ENCODE results near the gene DTNBP1.

DTNBP1 gene

GRCh38 chr6:15487262-15487661, 175.6 kb downstream of the DTNBP1 start:
- no peak for DNase-seq (ENCODE audit: low read depth in 1 of 2, low spot score in 1 of 2)

DNA sequence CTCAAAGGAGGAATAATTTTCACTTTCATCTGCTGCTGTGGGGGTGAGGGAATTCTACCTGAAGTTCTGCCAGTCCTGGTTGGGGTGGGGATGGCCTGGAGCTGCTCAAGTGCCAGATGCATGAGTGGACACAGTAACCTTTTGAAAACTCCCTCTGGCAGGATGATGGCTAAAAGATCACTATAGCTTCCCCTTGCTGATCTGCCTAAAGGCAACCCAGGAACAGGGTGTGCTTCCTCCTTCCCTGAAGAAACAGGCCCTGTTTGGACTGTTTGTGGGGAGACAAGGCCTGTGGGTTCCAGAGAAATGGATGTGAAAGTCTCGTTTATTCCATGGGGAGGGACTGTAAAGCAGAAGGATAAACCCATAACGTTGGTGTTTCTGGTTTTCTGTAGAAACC, 176.9 kb downstream of the DTNBP1 start:
- no peak for DNase-seq (ENCODE audit: low read depth in 1 of 2, low spot score in 1 of 2)

DNA sequence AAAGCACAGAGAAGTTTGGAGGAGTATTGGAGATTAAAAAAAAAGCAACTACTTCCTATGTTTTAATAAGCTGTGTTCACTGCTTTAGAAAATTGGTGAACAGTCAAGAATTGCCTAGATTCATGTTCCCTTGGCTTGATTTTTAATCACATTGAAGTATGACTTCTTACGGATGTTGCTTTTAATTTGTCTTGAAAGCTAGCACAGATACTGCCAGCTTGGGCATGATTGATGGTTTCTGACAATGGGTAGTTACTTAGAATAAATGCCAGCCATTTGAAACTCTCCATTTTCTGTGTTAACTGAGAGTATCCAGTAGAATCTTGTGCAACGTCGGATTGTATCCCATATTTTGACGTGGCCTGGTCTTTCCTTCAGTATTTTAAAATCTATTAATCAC, 178.0 kb downstream of the DTNBP1 start:
- DNase-seq (ENCODE audit: low read depth in 1 of 2, low spot score in 1 of 2): no peak

DNA sequence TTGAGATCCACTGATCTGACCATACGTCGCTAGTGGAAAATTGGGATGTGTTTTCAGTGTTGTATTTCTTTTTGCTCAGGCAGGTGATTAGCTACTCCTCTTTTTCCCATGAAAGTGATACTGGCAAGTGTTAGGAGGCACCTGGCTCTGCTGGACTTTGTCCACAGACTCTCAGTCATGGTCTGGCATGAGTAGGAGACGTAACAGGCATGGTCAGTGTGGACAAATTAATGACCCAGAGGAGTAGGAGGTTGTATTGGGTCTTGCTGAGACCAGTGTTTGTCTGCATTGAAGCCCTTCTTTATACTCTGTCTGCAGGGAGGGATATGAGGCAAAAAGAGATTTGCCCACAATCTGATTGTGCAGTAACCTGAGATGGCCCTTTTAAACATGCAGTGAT, 178.7 kb downstream of the DTNBP1 start:
- no peak for DNase-seq (ENCODE audit: low read depth in 1 of 2, low spot score in 1 of 2)

DNA sequence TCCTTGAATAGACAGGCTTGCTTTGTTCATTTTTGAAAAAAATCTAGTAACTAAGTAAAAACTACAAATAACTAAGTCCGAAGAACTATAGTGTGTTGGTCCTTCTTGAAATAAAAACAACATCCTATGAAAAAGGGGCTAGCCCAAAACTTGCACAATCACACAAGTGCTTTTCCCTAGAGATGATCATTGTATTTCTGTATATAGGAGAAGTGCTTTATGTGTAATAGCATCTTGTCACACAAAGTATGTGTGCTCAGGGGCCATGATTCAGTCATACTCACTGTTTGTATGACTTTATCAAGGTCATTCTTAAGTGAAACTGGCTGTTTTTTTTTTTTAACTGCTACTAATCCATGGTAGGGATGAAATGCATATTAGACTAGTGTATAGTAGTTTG, 179.8 kb downstream of the DTNBP1 start:
- DNase-seq (ENCODE audit: low read depth in 1 of 2, low spot score in 1 of 2): no peak

DNA sequence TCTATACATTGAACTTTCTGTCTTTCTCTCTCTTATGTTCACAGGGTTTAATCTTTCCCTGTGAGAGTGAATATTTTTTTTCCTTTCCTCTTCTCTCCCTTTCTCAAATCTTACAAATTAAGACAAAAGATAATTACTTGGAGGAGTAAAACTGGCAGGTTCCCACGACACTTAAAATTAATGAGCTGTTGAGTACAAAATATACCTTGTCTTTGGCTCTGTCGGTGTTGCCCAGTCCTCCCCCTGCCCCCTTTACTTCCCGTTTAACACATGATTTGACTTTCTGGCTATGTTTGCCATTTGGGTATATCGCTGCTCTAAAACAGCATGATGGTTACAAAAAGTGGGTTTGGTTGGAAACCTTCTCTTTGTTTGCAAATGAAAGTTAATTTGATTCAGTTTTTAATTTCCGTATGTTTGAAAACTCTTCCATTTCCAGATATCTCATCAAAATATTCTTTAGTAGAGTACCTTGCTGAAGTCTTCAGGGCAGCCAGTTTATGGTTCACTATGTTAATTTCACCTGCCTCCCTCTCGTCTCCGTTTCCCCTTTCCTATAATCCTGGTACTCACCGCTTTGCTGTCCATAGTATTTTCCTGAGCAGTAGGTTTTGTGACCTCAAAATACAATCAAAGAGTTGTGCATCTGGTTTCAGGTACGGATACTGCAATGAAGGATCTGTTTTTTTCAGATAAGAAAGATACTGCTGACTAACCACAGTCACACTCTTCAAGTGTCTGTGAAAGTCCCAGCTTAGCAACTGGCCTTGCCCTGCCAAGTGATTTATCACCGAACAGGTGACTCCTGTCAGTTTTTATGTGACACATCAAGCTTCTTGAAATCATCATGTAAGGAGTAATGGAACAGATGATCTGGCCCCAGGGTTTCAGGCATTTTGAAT, 181.2 kb downstream of the DTNBP1 start:
- DNase-seq (ENCODE audit: low read depth in 1 of 2, low spot score in 1 of 2): peak in 1 of 2 donors; percentile 22

GRCh38 chr6:15480525-15480924, 182.3 kb downstream of the DTNBP1 start:
- DNase-seq (ENCODE audit: low read depth in 1 of 2, low spot score in 1 of 2): no peak

DNA sequence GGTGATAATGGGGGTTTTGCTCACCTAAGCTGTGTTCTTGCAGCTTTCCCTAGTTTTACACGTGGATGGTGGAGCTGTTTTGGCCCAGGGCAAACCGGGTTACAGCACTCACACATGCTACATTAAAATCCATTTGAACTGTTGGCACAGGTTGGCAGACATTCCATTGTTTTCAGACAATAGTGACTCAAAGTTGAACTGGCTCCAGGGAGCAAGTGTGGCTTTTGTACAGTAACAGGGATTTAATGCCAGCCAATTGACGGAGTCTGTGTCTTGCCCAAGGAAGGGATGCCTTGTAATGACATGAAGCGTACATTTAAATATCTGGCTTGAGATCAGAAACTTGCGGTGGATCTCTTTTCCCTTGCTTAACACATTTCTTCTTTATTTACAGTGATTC, 183.1 kb downstream of the DTNBP1 start:
- DNase-seq (ENCODE audit: low read depth in 1 of 2, low spot score in 1 of 2): no peak

DNA sequence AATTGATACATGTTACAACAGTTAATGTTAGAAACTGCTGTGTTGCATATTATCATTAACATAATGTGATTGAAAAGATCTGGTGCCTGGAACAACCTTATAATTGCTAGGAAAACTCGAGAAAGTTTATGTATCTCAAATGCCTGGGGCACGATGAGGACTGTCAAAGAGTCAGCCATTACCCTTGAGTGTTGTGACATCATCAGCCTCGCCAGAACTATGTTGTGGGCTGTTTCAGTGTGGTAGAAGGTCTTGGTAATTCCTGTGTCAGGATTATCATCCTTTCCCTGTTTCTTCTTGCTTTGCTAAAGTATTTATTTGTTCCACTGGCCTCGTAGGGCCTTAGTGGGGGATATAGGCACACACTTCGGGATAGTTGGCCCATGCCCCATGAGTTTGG, 185.1 kb downstream of the DTNBP1 start:
- no peak for DNase-seq (ENCODE audit: low read depth in 1 of 2, low spot score in 1 of 2)

GRCh38 chr6:15476631-15477380, 186.0 kb downstream of the DTNBP1 start:
- no peak for DNase-seq (ENCODE audit: low read depth in 1 of 2, low spot score in 1 of 2)

GRCh38 chr6:15475872-15476271, 187.0 kb downstream of the DTNBP1 start:
- DNase-seq (ENCODE audit: low read depth in 1 of 2, low spot score in 1 of 2): no peak

DNA sequence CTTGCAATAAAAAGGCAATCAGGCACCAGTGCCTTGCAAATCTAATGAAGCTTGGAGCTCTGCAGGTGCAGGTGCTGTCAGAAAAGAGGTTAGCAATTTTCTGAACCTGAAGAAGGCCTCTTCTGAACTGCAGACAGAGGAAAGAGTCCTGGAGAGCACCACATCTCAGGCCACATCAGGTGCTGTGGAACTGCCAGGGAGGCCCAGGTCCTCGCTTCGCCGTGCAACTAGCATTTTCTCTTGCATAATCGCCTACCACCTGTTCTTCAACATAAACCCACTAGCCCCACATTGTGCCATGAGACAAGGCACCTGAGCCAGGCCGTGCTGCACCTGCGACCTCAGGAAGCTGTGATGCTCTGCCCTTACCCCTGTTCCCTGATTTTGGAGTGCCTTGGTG, 187.6 kb downstream of the DTNBP1 start:
- no peak for DNase-seq (ENCODE audit: low read depth in 1 of 2, low spot score in 1 of 2)

DNA sequence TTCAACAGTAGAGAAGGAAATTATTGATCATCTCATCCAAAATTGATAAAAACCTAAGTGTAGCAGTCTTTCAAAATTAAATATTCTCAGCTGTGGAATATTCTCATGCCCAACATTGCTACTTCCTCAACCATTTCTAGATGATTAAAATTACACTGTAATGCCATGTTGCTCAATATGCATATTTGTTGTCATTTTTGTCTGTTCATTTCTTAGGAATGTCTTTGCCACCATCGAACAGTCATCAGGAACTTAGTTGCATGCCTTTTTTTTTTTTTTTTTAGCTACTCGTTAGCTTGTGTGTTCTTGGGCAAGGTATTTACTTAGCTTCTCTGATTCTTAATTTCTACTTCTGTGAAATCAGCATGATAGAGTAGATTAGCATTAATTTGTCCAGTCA, 188.6 kb downstream of the DTNBP1 start:
- no peak for DNase-seq (ENCODE audit: low read depth in 1 of 2, low spot score in 1 of 2)

GRCh38 chr6:15473741-15474161, 189.1 kb downstream of the DTNBP1 start:
- no peak for DNase-seq (ENCODE audit: low read depth in 1 of 2, low spot score in 1 of 2)

GRCh38 chr6:15473174-15473573, 189.7 kb downstream of the DTNBP1 start:
- DNase-seq (ENCODE audit: low read depth in 1 of 2, low spot score in 1 of 2): no peak

Data from activated CD4-positive, alpha-beta T cell treated with anti-CD3 and anti-CD28 coated beads, Interleukin-2, amount 50 U/mL, for 24 hours (primary cell).